ENCODE measurements around the gene KIAA1958.

KIAA1958 gene

DNA sequence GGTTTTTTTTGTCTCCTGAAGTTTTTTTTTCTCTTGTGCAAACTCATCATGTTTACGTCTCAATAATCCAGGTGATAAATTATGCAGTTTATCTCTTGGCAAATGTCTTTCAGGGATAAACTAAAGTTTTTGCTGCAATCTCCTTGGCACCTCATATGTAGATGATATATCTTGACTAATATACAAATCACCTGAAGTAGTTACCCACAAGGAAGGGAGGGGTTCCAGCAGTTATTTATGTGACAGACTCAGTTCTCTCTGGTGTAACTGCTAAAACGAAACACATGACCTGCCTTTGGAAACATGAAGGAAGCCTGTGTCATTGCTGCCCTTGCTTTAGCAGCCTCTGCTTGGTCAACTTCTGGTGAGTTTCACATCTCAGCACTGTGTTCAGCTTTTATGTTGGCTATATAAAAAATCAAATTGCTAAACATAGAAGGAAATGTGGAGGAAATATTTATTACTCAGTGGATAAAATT, 39.3 kb upstream of the KIAA1958 start:
- H3K9ac ChIP-seq (ENCODE audit: low read depth, low read length, poor library complexity, severe bottlenecking) = peak overlapping the region; percentile 54
- H3K9me3 ChIP-seq (ENCODE audit: insufficient read depth, low read depth, low read length) = no peaks in the 10 kb centered on the region
- H3K4me2 ChIP-seq (ENCODE audit: low read depth, low read length, poor library complexity, severe bottlenecking) = peak overlapping the region; percentile 58
- H2AFZ ChIP-seq (ENCODE audit: low read length) = peak overlapping the region; percentile 34; the same call in 1 of the 2 replicates
- H3K36me3 ChIP-seq (ENCODE audit: insufficient read depth, low read length) = no peaks in the 10 kb centered on the region
- H4K20me1 ChIP-seq (ENCODE audit: insufficient read depth, low read length, poor library complexity, severe bottlenecking) = no peaks in the 10 kb centered on the region
- TF ChIP-seq, protein P1, sequence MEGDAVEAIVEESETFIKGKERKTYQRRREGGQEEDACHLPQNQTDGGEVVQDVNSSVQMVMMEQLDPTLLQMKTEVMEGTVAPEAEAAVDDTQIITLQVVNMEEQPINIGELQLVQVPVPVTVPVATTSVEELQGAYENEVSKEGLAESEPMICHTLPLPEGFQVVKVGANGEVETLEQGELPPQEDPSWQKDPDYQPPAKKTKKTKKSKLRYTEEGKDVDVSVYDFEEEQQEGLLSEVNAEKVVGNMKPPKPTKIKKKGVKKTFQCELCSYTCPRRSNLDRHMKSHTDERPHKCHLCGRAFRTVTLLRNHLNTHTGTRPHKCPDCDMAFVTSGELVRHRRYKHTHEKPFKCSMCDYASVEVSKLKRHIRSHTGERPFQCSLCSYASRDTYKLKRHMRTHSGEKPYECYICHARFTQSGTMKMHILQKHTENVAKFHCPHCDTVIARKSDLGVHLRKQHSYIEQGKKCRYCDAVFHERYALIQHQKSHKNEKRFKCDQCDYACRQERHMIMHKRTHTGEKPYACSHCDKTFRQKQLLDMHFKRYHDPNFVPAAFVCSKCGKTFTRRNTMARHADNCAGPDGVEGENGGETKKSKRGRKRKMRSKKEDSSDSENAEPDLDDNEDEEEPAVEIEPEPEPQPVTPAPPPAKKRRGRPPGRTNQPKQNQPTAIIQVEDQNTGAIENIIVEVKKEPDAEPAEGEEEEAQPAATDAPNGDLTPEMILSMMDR (conservative IDR thresholded peaks at IDR 0.05; ENCODE audit: low read length) = no peak
- no peak for TF ChIP-seq EZH2phosphoT487 (IDR thresholded peaks at IDR 0.05; ENCODE audit: borderline replicate concordance)
- H3K4me3 ChIP-seq (ENCODE audit: low read length, poor library complexity, severe bottlenecking) = peak overlapping the region; percentile 35
- H3K79me2 ChIP-seq (ENCODE audit: insufficient read depth, low read length) = no peaks in the 10 kb centered on the region
- H3K4me1 ChIP-seq (ENCODE audit: insufficient read depth, low read length, poor library complexity, severe bottlenecking) = peaks cover 38% of the 10 kb centered on the region
- no peaks in the 10 kb centered on the region for H3K9me2 ChIP-seq (replicated peaks; ENCODE audit: low read depth, low read length)
- no peaks in the 10 kb centered on the region for H3F3A ChIP-seq (ENCODE audit: low read depth)
- H3K27me3 ChIP-seq (ENCODE audit: insufficient read depth, low read length, poor library complexity, severe bottlenecking) = no peaks in the 10 kb centered on the region

GRCh38 chr9:112462855-112463254, 23.8 kb upstream of the KIAA1958 start:
- Histone ChIP-seq H3K36me3 (ENCODE audit: insufficient read depth, low read length) (peaks cover 10% of the 10 kb centered on the region; the same call in 1 of the 2 replicates), H3K4me2 (ENCODE audit: low read depth, low read length, poor library complexity, severe bottlenecking) (no peak overlapping the region), H3F3A (ENCODE audit: low read depth) (no peaks in the 10 kb centered on the region), H3K9me3 (ENCODE audit: insufficient read depth, low read depth, low read length) (no peaks in the 10 kb centered on the region), H3K79me2 (ENCODE audit: insufficient read depth, low read length) (no peaks in the 10 kb centered on the region), H4K20me1 (ENCODE audit: insufficient read depth, low read length, poor library complexity, severe bottlenecking) (no peaks in the 10 kb centered on the region), H2AFZ (ENCODE audit: low read length) (no peak overlapping the region), H3K9ac (ENCODE audit: low read depth, low read length, poor library complexity, severe bottlenecking) (no peak overlapping the region), H3K9me2 (replicated peaks; ENCODE audit: low read depth, low read length) (no peaks in the 10 kb centered on the region), H3K4me1 (ENCODE audit: insufficient read depth, low read length, poor library complexity, severe bottlenecking) (no peaks in the 10 kb centered on the region), H3K4me3 (ENCODE audit: low read length, poor library complexity, severe bottlenecking) (no peak overlapping the region), H3K27me3 (ENCODE audit: insufficient read depth, low read length, poor library complexity, severe bottlenecking) (no peaks in the 10 kb centered on the region)
- no peak for TF ChIP-seq EZH2phosphoT487 (IDR thresholded peaks at IDR 0.05; ENCODE audit: borderline replicate concordance)
- TF ChIP-seq, protein P1 (conservative IDR thresholded peaks at IDR 0.05; ENCODE audit: low read length) = no peak

GRCh38 chr9:112465352-112465751, 21.3 kb upstream of the KIAA1958 start:
- TF ChIP-seq, protein P1 (conservative IDR thresholded peaks at IDR 0.05; ENCODE audit: low read length) = no peak
- TF ChIP-seq EZH2phosphoT487 (IDR thresholded peaks at IDR 0.05; ENCODE audit: borderline replicate concordance) = no peak

More at GRCh38 chr9:112465352-112465751, 21.3 kb upstream of the KIAA1958 start:
- no peaks in the 10 kb centered on the region for H3K27me3 ChIP-seq (ENCODE audit: insufficient read depth, low read length, poor library complexity, severe bottlenecking)
- no peaks in the 10 kb centered on the region for H3F3A ChIP-seq (ENCODE audit: low read depth)
- no peak overlapping the region for H3K4me3 ChIP-seq (ENCODE audit: low read length, poor library complexity, severe bottlenecking)
- H3K4me2 ChIP-seq (ENCODE audit: low read depth, low read length, poor library complexity, severe bottlenecking) = no peak overlapping the region
- H3K9ac ChIP-seq (ENCODE audit: low read depth, low read length, poor library complexity, severe bottlenecking) = no peak overlapping the region
- H3K9me2 ChIP-seq (replicated peaks; ENCODE audit: low read depth, low read length) = no peaks in the 10 kb centered on the region
- H3K9me3 ChIP-seq (ENCODE audit: insufficient read depth, low read depth, low read length) = no peaks in the 10 kb centered on the region
- H3K79me2 ChIP-seq (ENCODE audit: insufficient read depth, low read length) = no peaks in the 10 kb centered on the region
- no peak overlapping the region for H2AFZ ChIP-seq (ENCODE audit: low read length)
- no peaks in the 10 kb centered on the region for H3K4me1 ChIP-seq (ENCODE audit: insufficient read depth, low read length, poor library complexity, severe bottlenecking)
- peaks cover 3% of the 10 kb centered on the region; the same call in 1 of the 2 replicates for H3K36me3 ChIP-seq (ENCODE audit: insufficient read depth, low read length)
- H4K20me1 ChIP-seq (ENCODE audit: insufficient read depth, low read length, poor library complexity, severe bottlenecking) = no peaks in the 10 kb centered on the region
